GM18511 (cell line): ENCODE results near the gene ANKRD16.

Experiments
- ATAC-seq: cut with Tn5 transposase; IDR thresholded peaks from one replicate; pipeline ENCODE4 v1.9.1; 2021; ENCODE audit warnings: mild to moderate bottlenecking, moderate library complexity; ENCODE audit not compliant: unreplicated experiment

Gene ANKRD16

GRCh38 chr10:5904227-5904626, 14.5 kb upstream of the ANKRD16 start:
- ATAC-seq, result peak; percentile 95

GRCh38 chr10:5903563-5903962, 13.9 kb upstream of the ANKRD16 start:
- no peak for ATAC-seq

DNA sequence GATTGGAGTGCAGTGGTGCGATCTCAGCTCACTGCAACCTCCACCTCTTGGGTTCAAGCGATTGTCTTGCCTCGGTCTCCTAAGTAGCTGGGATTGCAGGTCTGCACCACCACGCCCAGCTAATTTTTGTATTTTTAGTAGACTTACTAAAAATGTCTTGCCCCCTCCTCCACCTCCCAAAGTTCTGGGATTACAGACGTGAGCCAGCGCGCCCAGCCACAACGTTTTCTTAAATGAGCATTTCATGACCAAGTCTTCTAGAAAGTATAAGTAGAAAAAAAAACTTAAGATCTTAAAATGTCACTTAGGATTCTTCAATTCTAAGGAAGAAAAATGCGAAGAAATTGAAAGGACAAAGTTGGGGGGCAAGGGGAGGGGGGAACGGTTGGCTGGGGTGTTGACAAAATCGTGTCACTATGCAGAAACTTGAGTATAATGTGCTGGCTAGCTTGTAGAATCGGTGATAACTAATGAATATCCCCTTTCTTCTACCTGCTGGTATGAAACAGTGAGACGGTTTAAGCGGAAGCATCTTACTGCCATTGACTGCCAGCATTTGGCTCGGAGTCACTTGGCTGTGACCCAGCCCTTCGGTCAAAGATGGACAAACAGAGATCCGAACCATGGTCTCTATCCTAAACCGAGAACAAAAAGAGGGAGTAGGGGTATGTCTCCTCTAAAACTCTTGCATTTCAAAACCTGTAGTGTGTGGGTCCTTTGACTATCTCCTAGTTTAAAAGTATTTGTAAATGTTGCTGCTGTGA, 13.0 kb upstream of the ANKRD16 start:
- no peak for ATAC-seq

DNA sequence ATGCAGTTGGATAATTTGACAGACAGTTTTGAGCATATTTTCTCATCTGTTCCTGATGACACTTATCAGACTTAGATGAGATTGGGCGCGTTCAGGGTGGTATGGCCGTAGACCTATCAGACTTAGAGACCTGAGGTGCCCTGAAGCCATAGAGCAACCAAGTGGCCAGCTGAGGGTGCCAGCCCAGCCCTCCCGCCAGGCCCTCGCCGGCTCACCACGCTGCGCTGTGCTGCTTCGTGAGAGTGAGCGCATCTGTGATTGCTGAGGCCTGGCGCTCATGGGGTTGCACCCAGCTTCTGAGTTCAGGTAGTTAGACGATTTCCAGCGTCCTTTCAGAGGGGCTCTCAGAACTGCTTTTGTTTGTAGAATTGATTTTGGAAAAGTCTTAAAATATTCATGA, 10.6 kb upstream of the ANKRD16 start:
- ATAC-seq, result no peak

DNA sequence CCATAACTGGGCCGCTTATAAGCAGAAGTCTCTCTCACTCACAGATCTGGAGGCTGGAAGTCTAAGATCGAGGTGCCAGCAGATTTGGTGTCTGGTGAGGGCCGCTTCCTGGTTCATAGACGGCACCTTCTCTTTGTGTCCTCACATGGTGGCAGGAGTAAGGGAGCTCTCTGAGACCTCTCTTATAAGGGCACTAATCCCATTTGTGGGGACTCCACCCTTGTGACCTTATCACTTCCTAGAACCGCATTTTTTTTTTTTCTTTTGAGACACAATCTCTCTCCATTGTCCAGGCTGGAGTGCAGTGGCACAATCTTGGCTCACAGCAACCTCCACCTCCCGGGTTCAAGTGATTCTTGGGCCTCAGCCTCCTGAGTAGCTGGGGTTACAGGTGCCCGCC, 8.5 kb upstream of the ANKRD16 start:
- ATAC-seq, result no peak

- no peak for ATAC-seq
These were observed 7.8 kb upstream of the ANKRD16 start for GRCh38 chr10:5897504-5897903.

- no peak for ATAC-seq
These were observed 7.3 kb upstream of the ANKRD16 start for GRCh38 chr10:5897053-5897340.

- peak; percentile 30 for ATAC-seq
These were observed 6.7 kb upstream of the ANKRD16 start for GRCh38 chr10:5896208-5897052.

DNA sequence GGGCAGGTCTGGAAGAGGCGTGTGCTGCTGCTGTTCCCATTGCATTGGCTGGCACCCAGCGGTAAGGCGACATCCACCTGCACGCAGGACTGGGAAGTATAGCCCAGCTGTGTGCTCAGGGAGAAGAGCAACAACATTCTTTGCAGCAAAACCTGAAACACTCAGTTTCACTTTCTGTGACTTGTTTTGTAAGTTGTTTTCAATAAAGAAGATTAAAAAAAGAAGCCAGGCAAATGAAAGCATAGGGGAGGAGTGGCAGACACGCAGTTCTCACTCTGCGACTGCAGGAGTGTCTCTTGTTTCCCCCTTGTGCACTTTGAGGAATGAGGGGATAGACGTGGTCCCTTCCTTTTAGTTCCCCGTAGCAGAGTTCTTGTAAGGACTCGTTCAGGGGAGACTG, 6.1 kb upstream of the ANKRD16 start:
- ATAC-seq, result peak; percentile 78

- ATAC-seq, result no peak
These were observed 5.7 kb upstream of the ANKRD16 start for GRCh38 chr10:5895365-5895764.

- no peak for ATAC-seq
These were observed 5.2 kb upstream of the ANKRD16 start for GRCh38 chr10:5894873-5895272.

DNA sequence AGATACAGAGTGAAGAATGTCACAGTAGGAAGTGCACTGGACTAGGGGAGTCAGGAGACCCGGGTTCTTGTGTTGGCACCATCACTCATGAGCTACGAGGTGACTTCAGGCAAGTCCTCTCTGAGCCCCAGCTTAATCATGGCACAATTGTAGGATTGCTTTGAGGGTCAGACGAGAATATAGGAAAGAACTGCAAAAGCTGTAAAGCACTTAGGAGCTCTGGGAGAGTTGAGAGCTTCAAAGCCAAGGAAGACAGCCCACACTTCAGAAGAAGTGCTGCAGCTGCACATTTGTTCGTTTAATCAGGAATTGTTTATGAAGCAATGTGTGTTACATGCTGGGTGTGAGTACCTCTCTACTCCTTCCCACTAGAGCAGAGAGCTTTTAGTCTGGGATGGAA, 4.7 kb upstream of the ANKRD16 start:
- no peak for ATAC-seq

- ATAC-seq, result no peak
These were observed 3.6 kb upstream of the ANKRD16 start for GRCh38 chr10:5893321-5893720.

DNA sequence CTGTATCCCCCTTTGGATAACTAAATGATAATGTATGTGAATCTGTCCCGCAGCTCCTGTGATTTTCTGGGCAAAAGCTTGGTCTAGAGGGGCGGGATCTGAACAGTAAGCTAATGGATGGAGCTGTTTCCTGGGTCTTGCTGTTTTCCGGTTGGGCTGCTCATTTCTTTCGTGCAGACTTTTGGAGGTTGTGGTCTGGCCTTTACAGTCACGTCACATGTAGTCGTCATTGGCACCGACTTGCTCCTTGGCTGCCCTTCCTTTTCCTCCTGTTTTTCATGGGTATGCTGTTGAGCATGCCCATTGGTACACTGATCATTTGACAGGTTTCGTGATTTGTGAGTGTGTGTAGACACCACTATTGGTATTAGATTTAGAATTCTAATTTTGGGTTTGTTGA, 2.3 kb upstream of the ANKRD16 start:
- no peak for ATAC-seq

DNA sequence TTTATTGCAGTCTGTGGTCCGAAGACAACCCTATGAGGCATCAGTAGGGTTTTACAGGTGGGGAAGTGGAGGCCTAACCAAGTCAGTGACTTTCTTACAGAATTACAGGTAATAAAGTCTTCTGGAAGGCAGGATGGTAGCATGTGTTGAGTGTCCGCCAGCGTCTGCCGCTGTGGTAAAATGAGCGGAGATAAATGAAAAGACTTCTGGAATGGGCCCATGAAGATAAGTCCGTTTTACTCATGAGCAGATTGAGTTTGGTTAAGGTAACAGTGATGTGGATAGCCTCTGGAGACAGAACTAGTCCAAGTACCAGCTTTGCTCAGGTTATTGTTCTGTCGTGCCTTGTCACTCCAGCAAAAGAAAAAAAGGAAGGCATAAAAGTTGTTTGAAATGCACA, 1.3 kb upstream of the ANKRD16 start:
- ATAC-seq, result no peak

- ATAC-seq, result peak; percentile 5
These were observed 791 bp upstream of the ANKRD16 start for GRCh38 chr10:5890452-5890915.

DNA sequence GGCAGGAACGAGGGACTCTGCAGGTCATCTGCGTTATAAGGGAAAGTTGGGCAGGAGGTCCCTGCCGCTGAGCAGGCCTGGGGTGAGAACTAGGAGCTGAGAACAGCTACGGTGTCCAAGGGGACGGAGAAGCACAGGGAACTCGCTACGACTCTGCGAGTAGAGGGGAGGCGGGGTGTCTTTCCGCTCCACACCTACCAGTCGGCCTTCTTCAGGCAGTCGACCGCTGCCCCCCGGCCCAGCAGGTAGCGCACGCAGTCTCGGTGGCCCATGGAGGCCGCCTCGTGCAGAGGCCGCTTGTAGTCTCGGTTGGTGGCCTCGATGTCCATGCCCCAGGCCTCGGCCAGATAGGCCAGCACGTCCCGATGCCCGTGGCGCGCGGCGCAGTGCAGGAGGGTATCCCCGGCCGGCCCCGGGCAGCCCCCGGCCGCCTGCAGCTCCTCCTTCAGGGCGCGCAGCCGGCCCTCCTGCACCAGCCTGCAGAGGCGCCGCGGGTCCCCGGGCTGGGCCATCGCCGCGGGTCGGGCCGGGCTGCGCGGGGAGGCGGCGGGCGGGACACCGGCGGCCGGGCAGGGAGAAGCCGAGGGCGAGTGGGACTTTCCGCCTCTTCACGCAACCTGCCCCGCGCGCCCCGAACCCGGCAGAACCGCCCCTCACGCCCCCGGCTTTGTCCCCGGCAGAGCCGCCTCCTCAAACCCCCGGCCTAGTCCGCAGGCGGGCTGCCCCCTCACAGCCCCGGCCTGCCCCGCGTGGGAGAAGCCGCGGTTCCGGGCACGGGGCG, 660 bp downstream of the ANKRD16 start:
- ATAC-seq, result peak; percentile 45

DNA sequence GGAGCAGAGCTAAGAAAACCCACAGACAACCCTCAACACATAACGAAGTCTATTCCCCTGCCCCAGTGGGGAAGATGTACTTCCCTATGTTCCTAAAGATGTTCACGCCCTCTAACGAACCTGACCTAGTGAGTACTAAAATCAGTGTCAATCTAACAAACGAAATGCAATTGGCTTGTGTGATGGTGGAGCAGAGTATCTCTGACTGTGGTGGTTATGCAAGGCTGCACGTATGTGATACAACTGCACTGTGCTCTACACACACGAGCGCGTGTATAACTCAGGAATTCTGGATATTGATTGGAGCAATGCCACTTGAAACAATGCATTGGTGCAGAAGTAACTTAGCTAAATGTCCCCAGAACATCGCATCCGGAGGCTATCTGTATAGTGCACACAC, 1.3 kb downstream of the ANKRD16 start:
- ATAC-seq, result no peak

DNA sequence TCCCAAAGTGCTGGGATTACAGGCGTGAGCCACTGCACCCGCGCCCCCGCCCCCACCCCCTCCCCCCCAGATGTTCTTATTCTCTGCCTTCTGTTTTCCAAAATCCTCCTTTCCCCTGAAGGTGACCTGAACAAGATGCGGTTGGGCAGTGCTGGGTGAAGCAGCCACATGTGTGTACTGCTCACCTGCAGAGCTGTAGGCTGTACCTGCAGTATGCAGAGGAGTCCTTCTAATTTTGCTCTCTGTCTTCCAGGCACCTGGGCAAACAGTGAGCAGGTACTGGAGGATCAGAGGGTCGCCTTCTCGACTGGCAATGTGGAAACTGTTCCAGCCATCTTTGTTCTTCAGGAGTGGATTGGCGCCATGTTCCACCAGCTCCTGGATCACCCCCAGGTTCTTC, 2.1 kb downstream of the ANKRD16 start:
- ATAC-seq, result no peak

GRCh38 chr10:5887029-5887428, 2.7 kb downstream of the ANKRD16 start:
- no peak for ATAC-seq

DNA sequence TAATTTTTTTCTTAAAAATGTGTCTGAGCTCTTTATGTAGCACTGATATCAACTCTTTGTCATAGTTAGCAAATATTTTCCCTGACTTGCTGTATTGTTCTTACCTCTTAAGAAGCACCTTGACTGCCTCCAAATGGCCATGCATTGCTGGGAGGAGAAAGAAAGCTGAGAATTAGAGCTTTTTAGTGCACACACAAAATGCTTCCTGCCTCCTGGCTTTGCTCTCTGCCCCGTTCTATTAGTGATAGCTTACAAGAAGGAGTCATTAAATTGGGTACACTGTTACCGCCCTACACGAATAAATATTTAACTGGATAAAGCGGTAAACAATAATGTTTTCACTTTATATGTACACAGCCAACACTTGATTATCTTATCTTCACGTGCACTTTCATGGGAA, 4.1 kb downstream of the ANKRD16 start:
- ATAC-seq, result no peak

- ATAC-seq, result no peak
These were observed 6.7 kb downstream of the ANKRD16 start for GRCh38 chr10:5882961-5883360.
